WTC11 (cell line): ENCODE results near the gene SLFN14.
"Not testable (repeated sequence)": the region's sequence is repeated elsewhere in the genome, so short reads cannot be mapped to it uniquely, and the experiment has no call there.

Experiments
- AFF4 ChIP-seq: sonication (generic); formaldehyde crosslinking; IDR thresholded peaks from 2 replicates; pipeline ENCODE4 v1.8.1; 2023; ENCODE audit warnings: mild to moderate bottlenecking, missing genetic modification reagents, borderline replicate concordance
- CTCF ChIP-seq: fragments of 200-600 bp; IDR thresholded peaks from 2 replicates; pipeline ENCODE4 v1.8.0; 2022; ENCODE audit warnings: antibody characterized with exemption
- ELF4 ChIP-seq: sonication (generic); formaldehyde crosslinking; IDR thresholded peaks from 2 replicates; pipeline ENCODE4 v1.8.1; 2022; ENCODE audit warnings: low read depth, mild to moderate bottlenecking, moderate library complexity, missing genetic modification reagents
- HMGXB4 ChIP-seq: sonication (generic); formaldehyde crosslinking; IDR thresholded peaks from 2 replicates; pipeline ENCODE4 v1.8.1; 2023; ENCODE audit warnings: mild to moderate bottlenecking, moderate library complexity, missing genetic modification reagents
- IRF2 ChIP-seq: sonication (generic); formaldehyde crosslinking; IDR thresholded peaks from 2 replicates; pipeline ENCODE4 v1.8.0; 2022; ENCODE audit warnings: low read depth, missing genetic modification reagents, borderline replicate concordance
- JUN ChIP-seq: sonication (generic); formaldehyde crosslinking; IDR thresholded peaks from 2 replicates; pipeline ENCODE4 v1.8.0; 2023; ENCODE audit warnings: mild to moderate bottlenecking, missing genetic modification reagents
- MAX ChIP-seq: sonication (generic); formaldehyde crosslinking; IDR thresholded peaks from 2 replicates; pipeline ENCODE4 v1.8.0; 2022; ENCODE audit warnings: mild to moderate bottlenecking, missing genetic modification reagents
- ZNF138 ChIP-seq: sonication (generic); formaldehyde crosslinking; conservative IDR thresholded peaks from 2 replicates; pipeline ENCODE4 v1.8.1; 2022; ENCODE audit warnings: mild to moderate bottlenecking, moderate library complexity, missing genetic modification reagents
- ZNF423 ChIP-seq: fragments of 250-450 bp; sonication (Bioruptor Pico); IDR thresholded peaks from 2 replicates; pipeline ENCODE4 v2.1.2; 2022; ENCODE audit warnings: mild to moderate bottlenecking, moderate library complexity
- TF ChIP-seq, protein P1 (sequence below): sonication (generic); formaldehyde crosslinking; IDR thresholded peaks from 2 replicates; pipeline ENCODE4 v1.8.0; 2022; ENCODE audit warnings: missing genetic modification reagents
- TF ChIP-seq, protein P2 (sequence below): sonication (generic); formaldehyde crosslinking; IDR thresholded peaks from 2 replicates; pipeline ENCODE4 v1.8.0; 2022; ENCODE audit warnings: mild to moderate bottlenecking, missing genetic modification reagents

GRCh38 chr17:35535406-35535805 is 25.2 kb downstream of the SLFN14 start:
- TF ChIP-seq CTCF; JUN; ELF4 (CRISPR knock-in tag); IRF2 (CRISPR knock-in tag); ZNF138 (CRISPR knock-in tag); ZNF423 (CRISPR knock-in tag); MAX (CRISPR knock-in tag); HMGXB4; AFF4: not testable (repeated sequence)
- TF ChIP-seq, protein P1, sequence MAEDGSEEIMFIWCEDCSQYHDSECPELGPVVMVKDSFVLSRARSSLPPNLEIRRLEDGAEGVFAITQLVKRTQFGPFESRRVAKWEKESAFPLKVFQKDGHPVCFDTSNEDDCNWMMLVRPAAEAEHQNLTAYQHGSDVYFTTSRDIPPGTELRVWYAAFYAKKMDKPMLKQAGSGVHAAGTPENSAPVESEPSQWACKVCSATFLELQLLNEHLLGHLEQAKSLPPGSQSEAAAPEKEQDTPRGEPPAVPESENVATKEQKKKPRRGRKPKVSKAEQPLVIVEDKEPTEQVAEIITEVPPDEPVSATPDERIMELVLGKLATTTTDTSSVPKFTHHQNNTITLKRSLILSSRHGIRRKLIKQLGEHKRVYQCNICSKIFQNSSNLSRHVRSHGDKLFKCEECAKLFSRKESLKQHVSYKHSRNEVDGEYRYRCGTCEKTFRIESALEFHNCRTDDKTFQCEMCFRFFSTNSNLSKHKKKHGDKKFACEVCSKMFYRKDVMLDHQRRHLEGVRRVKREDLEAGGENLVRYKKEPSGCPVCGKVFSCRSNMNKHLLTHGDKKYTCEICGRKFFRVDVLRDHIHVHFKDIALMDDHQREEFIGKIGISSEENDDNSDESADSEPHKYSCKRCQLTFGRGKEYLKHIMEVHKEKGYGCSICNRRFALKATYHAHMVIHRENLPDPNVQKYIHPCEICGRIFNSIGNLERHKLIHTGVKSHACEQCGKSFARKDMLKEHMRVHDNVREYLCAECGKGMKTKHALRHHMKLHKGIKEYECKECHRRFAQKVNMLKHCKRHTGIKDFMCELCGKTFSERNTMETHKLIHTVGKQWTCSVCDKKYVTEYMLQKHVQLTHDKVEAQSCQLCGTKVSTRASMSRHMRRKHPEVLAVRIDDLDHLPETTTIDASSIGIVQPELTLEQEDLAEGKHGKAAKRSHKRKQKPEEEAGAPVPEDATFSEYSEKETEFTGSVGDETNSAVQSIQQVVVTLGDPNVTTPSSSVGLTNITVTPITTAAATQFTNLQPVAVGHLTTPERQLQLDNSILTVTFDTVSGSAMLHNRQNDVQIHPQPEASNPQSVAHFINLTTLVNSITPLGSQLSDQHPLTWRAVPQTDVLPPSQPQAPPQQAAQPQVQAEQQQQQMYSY (CRISPR knock-in tag) = not testable (repeated sequence)
- TF ChIP-seq, protein P2, sequence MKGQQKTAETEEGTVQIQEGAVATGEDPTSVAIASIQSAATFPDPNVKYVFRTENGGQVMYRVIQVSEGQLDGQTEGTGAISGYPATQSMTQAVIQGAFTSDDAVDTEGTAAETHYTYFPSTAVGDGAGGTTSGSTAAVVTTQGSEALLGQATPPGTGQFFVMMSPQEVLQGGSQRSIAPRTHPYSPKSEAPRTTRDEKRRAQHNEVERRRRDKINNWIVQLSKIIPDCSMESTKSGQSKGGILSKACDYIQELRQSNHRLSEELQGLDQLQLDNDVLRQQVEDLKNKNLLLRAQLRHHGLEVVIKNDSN (CRISPR knock-in tag) = not testable (repeated sequence)
